Testis (tissue), 3 donors: ENCODE results near the gene SMIM28. TPM values are rescaled to one million over a fixed set of nuclear protein-coding genes. Genes with fewer than 3 reads are reported as not detected.

ENCODE experiments used
- DNase-seq: peaks from one replicate; pipeline ENCODE4 v3.0.0-alpha.2; 2019
- H3K27ac ChIP-seq, 2 donors: fragments of 200-600 bp; sonication (generic); one replicate each; pipeline ENCODE4 v1.5.1; 2019
- H3K27me3 ChIP-seq: fragments of 200-600 bp; sonication (generic); one replicate; pipeline ENCODE4 v1.5.1; 2019
- H3K36me3 ChIP-seq: fragments of 200-600 bp; sonication (generic); one replicate; pipeline ENCODE4 v1.5.1; 2017; ENCODE audit warnings: low read depth; ENCODE audit errors: missing control alignments
- H3K4me1 ChIP-seq: fragments of 200-600 bp; sonication (generic); one replicate; pipeline ENCODE4 v1.5.1; 2019
- H3K4me3 ChIP-seq, 2 donors: fragments of 200-600 bp; sonication (generic); one replicate each; pipeline ENCODE4 v1.5.1; 2017 to 2019
- H3K9me3 ChIP-seq: fragments of 200-600 bp; sonication (generic); one replicate; pipeline ENCODE4 v1.5.1; 2017
- CTCF ChIP-seq, 3 experiments: fragments of 450-650 bp in 2 of 3; fragments of 200-600 bp in 1 of 3; sonication (generic) in 1 of 3; IDR thresholded peaks; one replicate each; pipeline ENCODE4 v1.5.1; 2016 to 2019; ENCODE audit warnings: antibody characterized with exemption in 3 of 3, mild to moderate bottlenecking in 2 of 3, moderate library complexity in 1 of 3
- POLR2A ChIP-seq: fragments of 450-650 bp; IDR thresholded peaks from one replicate; pipeline ENCODE4 v1.6.1; 2017; ENCODE audit warnings: antibody characterized with exemption, mild to moderate bottlenecking, moderate library complexity
- WGBS, 2 donors: methylation state at CpG; one replicate each; pipeline ENCODE4 v1.1.5; 2018; 5-methylcytosine and 5-hydroxymethylcytosine counted together
- intact Hi-C: fragments of 100-400 bp; cut with DNase I; formaldehyde crosslinking; loops from one replicate; pipeline ENCODE4 v1.15.1; 2023; ENCODE audit warnings: low total_unique reads
- polyA plus RNA-seq: library from polyadenylated mRNA; stranded (reverse); fragments of 350-450 nt; fragmentation: Illumina TruSeq; extraction: RNeasy Lipid Tissue Mini Kit (QIAGEN cat#74804); gene quantifications from one replicate; pipeline ENCODE4 v1.2.3, GENCODE V29; 2014; ENCODE audit warnings: low read depth, low replicate concordance; ENCODE audit not compliant: insufficient read depth
- total RNA-seq, 2 donors: library from RNA; depleted of rRNA; stranded (reverse); fragments of >200 nt; gene quantifications; one replicate each; pipeline ENCODE4 v1.2.3, GENCODE V29; 2016

Gene SMIM28
- total and polyA plus RNA-seq, 3 donors from 2014 or later = not detected

DNA sequence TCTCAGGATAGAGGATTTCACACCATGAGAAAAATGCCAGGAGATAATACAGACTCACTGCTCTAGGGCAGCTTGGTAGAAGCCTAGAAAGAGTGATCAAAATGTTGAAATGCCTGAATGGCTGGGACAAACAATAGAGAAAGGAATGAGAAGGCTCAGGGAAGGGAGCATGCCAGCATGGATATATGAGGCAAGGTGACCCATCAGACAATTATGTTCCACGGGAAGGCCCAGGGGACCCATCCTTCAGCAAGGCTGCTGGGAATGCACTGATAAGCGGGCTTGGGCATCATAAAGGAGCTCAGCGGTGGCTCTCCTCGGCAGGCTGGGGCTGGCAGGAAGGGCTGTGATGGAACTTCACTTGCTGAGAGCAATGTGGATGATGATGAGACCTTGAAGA, 38.5 kb downstream of the SMIM28 start:
- Histone ChIP-seq H3K27ac (no peak overlapping the region), H3K9me3 (no peaks in the 10 kb centered on the region), H3K4me3 (no peak overlapping the region), H3K4me1 (no peaks in the 10 kb centered on the region), H3K36me3 (no peaks in the 10 kb centered on the region), H3K27me3 (no peaks in the 10 kb centered on the region)
- TF ChIP-seq CTCF (IDR thresholded peaks at IDR 0.05) (no peak), POLR2A (no peak)
- DNase-seq = no peak
- 80 to 89% methylated on average over 4 of the region's 4 CpGs for WGBS, 2 donors
- intact Hi-C loops = no loop called here

GRCh38 chr6:138417493-138418117, 39.9 kb downstream of the SMIM28 start:
- Histone ChIP-seq H3K36me3 (no peaks in the 10 kb centered on the region), H3K4me3 (no peak overlapping the region), H3K27ac (no peak overlapping the region), H3K27me3 (no peaks in the 10 kb centered on the region), H3K4me1 (no peaks in the 10 kb centered on the region), H3K9me3 (no peaks in the 10 kb centered on the region)
- WGBS, 2 donors = 93% methylated on average over 3 of the region's 3 CpGs
- TF ChIP-seq POLR2A (no peak), CTCF (IDR thresholded peaks at IDR 0.05) (no peak)
- intact Hi-C loops = no loop called here
- DNase-seq = no peak

DNA sequence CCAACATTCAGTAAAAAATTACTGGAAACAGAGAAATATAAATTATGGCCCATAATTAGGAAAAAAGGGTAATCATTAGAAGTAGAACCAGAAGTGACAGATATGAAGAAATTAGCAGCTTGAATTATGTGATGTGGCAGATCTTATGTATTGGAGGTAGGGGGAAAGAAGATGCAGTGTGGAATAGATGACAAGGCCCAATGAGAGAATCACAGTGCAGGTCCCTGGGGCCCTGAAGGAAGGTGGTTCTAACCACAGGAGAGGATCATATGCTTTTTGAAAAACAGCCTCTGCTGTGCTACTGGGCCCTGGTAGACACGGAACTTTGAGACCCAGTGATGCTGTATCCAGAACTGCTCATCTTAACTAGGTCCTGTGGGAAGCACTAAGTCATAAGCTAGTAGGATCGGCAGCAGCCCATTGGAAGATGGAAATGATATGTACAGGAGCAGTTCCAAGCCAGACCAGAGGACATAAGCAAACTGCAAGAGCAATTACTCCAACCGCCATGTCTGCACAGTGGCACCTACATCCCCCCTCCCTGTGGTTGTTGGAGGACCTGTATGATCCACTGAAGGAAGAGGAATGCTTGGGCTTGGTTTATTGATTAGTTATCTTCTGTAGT, 40.5 kb downstream of the SMIM28 start:
- 93 to 96% methylated on average over 3 of the region's 3 CpGs for WGBS, 2 donors
- H3K27me3 ChIP-seq = no peaks in the 10 kb centered on the region
- no peaks in the 10 kb centered on the region for H3K4me1 ChIP-seq
- DNase-seq = no peak
- H3K36me3 ChIP-seq = no peaks in the 10 kb centered on the region
- no peak overlapping the region for H3K27ac ChIP-seq
- H3K9me3 ChIP-seq = no peaks in the 10 kb centered on the region
- intact Hi-C loops = no loop called here
- no peak overlapping the region for H3K4me3 ChIP-seq
- TF ChIP-seq CTCF (IDR thresholded peaks at IDR 0.05) = no peak
- no peak for TF ChIP-seq POLR2A

DNA sequence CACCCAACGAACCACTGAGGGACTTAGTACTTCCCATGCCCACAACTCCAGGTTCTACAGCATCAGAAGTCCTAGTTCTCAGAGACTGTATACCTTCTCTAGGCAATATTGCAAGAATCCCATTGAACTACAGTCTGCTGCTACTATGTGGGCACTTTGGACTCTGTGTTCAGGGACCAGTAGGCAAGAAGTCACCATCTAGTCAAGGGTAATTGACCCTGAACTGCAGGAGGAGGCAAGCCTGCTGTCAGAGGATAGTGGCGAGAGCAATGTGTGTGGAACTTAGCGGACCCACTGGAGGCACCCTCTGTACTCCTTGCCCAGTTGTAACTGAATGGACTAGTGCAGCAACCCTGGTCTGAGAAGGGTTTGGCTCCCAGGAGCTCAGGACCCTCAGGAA, 42.1 kb downstream of the SMIM28 start:
- WGBS, 2 donors = 91 to 94% methylated on average over 3 of the region's 3 CpGs

More for the DNA sequence above, 42.1 kb downstream of the SMIM28 start:
- no peaks in the 10 kb centered on the region for H3K4me1 ChIP-seq
- DNase-seq = no peak
- no peaks in the 10 kb centered on the region for H3K9me3 ChIP-seq
- no peak for TF ChIP-seq CTCF (IDR thresholded peaks at IDR 0.05)
- no peak for TF ChIP-seq POLR2A
- no peaks in the 10 kb centered on the region for H3K27me3 ChIP-seq
- intact Hi-C loops = no loop called here
- H3K4me3 ChIP-seq = no peak overlapping the region
- H3K27ac ChIP-seq = no peak overlapping the region
- H3K36me3 ChIP-seq = no peaks in the 10 kb centered on the region
